GM18520 (cell line): Measurements from ENCODE around the gene UQCRC1.

Experiments
- ATAC-seq: cut with Tn5 transposase; IDR thresholded peaks from one replicate; pipeline ENCODE4 v1.9.1; 2021; ENCODE audit not compliant: unreplicated experiment

Gene UQCRC1

DNA sequence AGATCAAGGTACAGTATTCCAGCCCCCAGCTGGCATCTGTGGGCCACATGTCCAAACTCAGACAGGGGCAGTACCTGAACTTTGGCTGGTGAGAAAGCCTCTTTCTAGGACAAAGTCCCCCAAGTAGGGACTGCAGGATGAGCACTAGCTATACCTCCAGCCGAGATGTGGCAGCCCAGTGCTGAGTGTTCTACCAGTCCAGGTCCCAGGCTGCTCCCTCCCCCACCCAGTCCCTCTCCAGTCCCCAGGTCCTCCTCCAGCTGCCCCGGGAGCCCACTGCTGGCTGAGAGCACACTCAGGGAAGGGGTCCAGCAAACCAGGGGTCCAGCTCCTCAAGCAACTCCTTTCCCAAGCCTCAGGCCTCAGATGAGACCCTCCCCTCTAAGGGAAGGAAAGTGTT is 24.3 kb upstream of the UQCRC1 start:
- no peak for ATAC-seq

DNA sequence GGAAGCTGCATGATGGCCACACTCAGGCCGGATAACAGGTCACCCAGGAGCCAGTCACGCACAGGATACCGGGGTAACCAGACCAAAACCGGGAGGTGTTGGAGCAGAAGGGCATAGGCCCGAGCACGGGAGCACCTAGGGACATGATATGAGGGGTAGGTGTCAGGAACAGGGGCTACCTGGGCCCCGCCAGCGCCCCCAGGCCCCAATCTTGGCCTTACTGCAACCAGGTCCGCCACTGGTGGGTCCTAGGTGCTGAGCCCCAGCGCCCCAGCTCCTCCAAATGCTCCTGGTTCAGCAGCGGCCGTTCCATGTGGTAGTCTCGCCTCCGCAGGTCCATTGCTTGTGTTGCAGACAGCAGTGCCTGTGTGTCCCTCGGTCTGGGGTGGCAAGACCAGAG is 23.8 kb upstream of the UQCRC1 start:
- ATAC-seq, result no peak

GRCh38 chr3:48631516-48632448 is 22.3 kb upstream of the UQCRC1 start:
- ATAC-seq, result no peak

GRCh38 chr3:48630833-48631232 is 21.4 kb upstream of the UQCRC1 start:
- no peak for ATAC-seq

GRCh38 chr3:48630407-48630806 is 21.0 kb upstream of the UQCRC1 start:
- ATAC-seq, result no peak

- ATAC-seq, result no peak
Measured at GRCh38 chr3:48629894-48630293, 20.4 kb upstream of the UQCRC1 start.

DNA sequence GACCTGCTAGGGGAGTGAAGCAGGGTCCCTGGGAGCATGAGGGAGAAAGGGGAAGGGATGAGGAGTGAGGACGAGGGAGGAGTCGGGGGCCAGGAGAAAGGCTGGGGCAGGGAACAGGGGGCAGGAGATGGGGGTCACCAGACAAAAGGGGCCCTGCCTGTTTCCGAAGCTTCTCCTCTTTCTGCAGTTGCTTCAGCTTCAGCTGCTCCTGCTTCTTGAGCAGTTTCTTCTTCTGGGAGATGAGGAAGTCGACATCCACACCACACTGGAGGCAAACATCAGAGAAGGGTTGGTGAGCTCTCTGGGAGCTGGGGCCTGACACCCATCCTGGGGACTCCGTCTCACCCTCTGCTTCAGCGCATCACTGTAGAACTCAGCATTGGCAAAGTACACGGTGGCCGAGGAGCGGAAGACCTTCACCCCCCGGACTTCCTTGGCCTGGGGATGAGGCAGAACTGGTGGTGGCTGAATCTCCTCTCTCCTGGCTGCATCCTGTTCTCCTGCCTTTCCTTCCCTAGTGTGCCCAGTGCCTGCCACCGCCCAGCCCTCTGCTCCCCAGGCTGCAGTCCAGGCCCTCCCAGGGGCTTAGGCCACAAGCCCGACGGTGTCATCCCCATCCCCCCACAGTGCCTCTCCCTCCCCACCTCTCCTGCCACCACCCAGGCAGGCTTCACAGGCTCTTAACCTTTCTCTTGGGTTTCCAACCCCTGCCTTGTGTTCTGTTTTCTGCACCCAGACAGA is 19.0 kb upstream of the UQCRC1 start:
- no peak for ATAC-seq

DNA sequence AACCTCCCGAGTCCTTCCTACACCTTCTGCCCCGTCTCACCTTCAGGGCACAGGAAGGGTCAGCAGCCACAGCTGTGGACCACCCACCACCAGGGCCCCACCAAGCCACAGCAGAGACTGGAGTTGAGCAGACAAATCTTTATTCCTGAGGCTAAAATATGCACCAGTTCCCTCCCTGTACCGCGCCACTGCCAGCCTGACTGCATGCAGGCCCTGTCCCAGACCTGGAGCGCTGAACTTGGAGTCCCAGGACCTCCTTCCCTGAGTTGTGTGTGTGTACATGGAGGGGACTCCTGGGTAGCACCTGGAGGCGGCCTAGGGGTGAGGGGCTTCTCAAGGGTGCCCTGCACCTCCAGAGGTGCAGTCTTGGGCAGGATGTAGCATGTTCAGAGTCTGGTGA is 16.2 kb upstream of the UQCRC1 start:
- ATAC-seq, result no peak

DNA sequence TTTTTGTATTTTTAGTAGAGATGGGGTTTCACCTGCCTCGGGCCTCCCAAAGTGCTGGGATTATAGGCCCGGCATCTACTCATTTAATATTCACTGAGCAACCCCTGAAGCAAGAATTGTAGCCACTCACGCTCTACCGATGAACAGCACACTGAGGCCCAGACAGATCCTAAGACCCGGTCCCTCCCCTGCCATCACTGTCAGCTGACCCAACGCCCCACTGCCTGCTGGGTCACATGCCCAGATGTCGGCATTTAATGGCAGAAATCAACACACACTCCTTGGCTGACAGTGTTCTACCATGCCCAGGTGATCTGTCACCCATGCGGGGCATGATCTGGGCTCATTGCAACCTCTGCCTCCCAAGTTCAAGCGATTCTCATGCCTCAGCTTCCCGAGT is 15.3 kb upstream of the UQCRC1 start:
- no peak for ATAC-seq

GRCh38 chr3:48623851-48624547 is 14.6 kb upstream of the UQCRC1 start:
- ATAC-seq, result no peak

- no peak for ATAC-seq
Measured at GRCh38 chr3:48621461-48621869, 12.0 kb upstream of the UQCRC1 start, which contains the start of gene TMEM89. TMEM89 (minus strand) TSS chr3:48621769; CDS start chr3:48621756, 13 bp downstream.

DNA sequence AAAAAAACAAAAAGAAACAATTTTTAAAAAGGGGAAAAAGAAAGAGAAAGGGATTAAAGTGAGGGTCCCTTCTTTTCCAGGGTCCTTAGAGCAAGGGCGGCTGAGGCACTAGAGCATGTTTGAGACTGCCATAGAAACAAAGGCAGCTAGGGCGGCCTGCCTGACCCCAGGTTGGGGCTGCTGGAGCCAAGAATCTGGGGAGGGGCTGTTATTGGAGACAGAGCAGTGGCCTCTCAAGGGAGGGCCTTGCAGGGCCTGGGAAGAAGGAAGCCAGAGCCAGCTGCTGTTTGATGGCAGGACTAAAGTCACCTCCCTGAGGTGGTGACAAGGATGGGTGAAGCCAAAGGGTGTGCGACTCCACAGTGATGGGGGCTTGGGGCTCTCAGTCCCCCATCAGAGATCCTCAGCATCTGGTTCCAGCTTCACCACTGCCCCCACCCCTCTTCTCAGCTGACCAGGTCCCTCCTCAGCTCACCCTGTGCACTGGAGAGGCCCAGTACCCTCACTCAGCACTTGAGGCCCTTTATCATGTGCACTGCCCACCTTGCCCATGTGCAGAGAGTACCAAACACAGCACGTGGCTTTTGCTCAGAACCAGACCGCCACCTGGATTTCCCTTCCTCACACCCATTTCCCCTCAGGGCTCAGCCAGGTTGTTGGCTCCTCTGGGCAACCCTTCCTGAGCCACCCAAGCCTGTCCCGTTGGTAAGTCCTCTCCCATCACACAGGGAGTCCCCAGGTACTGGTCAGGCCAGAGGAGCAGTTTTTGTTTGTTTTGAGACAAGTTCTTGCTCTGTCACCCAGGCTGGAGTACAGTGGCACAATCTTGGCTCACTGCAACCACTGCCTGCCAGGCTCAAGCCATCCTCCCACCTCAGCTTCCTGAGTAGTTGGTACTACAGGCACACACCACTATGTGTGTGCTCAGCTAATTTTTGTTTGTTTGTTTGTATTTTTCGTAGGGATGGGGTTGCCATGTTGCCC is 10.4 kb upstream of the UQCRC1 start:
- no peak for ATAC-seq

DNA sequence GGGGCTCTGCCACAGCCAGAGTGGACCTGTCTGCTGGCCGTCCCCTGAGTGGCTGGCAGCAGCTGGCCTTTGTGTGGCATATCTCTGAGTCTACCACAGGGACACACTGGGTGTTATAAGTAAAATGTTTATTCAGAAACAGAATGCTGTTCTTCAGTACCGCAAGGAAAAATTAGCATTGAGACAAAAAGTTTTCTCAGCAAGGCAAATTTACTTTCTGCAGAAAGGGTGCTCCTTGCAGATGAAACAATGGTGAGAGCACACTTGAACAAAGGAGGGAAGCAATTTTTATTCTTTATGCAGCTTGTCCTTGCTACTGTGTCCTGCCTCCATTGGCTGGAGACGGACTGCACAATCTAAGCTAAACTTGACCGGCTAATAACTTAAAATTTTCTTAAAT is 8.1 kb upstream of the UQCRC1 start:
- ATAC-seq, result no peak

DNA sequence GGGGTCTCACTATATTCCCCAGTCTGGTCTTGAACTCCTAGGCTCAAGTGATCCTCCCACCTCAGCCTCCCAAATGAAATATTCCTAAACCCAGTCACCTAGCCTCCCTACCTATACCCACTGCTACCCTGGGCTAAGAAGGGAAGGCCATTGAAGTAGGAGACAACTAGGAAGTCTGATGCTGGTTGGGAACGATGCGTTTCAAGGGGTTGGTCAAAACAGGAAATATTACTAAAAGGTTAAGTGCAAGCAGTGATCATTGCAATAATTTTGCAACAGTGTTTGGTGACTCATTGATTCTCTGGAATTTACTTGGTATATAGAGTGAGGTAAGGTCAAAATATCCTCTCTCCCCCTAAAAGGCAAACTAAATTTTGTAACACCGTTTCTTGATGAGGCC is 4.6 kb upstream of the UQCRC1 start:
- ATAC-seq, result no peak

DNA sequence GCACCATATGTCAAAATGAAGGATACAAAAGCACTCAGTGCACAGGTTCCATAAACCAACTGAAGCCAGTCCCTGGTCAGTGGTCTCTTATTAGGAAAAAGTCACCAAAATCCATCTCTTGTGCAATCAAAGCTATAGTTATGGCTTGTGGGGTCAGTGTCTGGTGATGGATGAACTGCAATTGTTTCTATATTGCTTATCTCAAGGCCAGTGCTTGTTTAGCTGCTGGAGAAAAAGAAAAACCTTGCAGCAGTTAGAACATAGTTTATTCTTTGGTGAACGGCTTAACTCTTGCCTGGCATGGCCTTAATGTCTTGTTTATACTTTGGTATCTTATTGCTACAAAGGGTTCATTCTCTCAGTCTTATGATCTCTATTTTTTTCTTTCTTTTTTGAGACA is 2.9 kb upstream of the UQCRC1 start:
- ATAC-seq, result no peak

DNA sequence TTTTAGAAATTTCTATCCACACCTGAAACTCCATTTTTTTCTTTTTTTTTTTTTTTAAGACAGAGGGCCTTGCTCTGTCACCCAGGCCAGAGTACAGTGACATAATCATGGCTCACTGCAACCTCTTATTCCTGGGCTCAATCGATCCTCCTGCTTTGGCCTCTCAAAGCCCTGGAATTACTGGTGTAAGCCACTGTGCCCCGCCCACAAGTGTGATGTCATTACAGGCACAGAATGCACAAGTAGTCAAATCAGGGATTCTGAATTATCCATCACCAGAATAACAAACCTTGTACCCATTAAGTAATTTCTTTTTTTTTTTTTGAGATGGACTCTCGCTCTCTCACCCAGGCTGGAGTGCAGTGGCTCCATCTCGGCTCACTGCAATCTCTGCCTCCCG is 1.9 kb downstream of the UQCRC1 start:
- ATAC-seq, result no peak

- ATAC-seq, result no peak
Measured at GRCh38 chr3:48601622-48601994, 7.8 kb downstream of the UQCRC1 start.

- ATAC-seq, result no peak
Measured at GRCh38 chr3:48600711-48601621, 8.5 kb downstream of the UQCRC1 start.

- no peak for ATAC-seq
Measured at GRCh38 chr3:48599509-48600285, 9.7 kb downstream of the UQCRC1 start.
